SK-N-SH treated with all-trans-retinoic acid at 6 μM for 48 hours (cell line): ENCODE results near the gene TBXAS1.

ENCODE experiments used
- ATAC-seq: fragments of 200-7000 bp; cut with Tn5 transposase; 3 replicates; pipeline ENCODE4 v1.9.1; 2020; ENCODE audit warnings: mild to moderate bottlenecking, moderate library complexity
- ARNTL ChIP-seq: fragments of 450-650 bp; formaldehyde crosslinking; IDR thresholded peaks from 2 replicates; pipeline ENCODE4 v1.5.0; 2020; ENCODE audit warnings: low read depth, mild to moderate bottlenecking, moderate library complexity, borderline replicate concordance
- BACH2 ChIP-seq: fragments of 250-450 bp; sonication (Bioruptor Pico); IDR thresholded peaks from 2 replicates; pipeline ENCODE4 v1.9.0; 2021; ENCODE audit warnings: mild to moderate bottlenecking, borderline replicate concordance
- CREB5 ChIP-seq: fragments of 250-450 bp; sonication (Bioruptor Pico); IDR thresholded peaks from 2 replicates; pipeline ENCODE4 v1.5.1; 2020; ENCODE audit warnings: low read depth, mild to moderate bottlenecking, moderate library complexity
- CSDC2 ChIP-seq: fragments of 250-450 bp; sonication (Bioruptor Pico); IDR thresholded peaks from 2 replicates; pipeline ENCODE4 v1.5.0; 2020; ENCODE audit warnings: mild to moderate bottlenecking, moderate library complexity
- CSRNP3 ChIP-seq: fragments of 250-450 bp; sonication (Bioruptor Pico); IDR thresholded peaks from 2 replicates; pipeline ENCODE4 v1.5.1; 2021; ENCODE audit warnings: mild to moderate bottlenecking, moderate library complexity
- ESRRG ChIP-seq: fragments of 250-450 bp; sonication (Bioruptor Pico); IDR thresholded peaks from 2 replicates; pipeline ENCODE4 v1.6.1; 2021; ENCODE audit warnings: mild to moderate bottlenecking
- GLIS3 ChIP-seq: fragments of 250-450 bp; sonication (Bioruptor Pico); IDR thresholded peaks from 2 replicates; pipeline ENCODE4 v1.5.0; 2020; ENCODE audit warnings: mild to moderate bottlenecking, moderate library complexity
- ISL1 ChIP-seq: fragments of 250-450 bp; sonication (Bioruptor Pico); IDR thresholded peaks from 2 replicates; pipeline ENCODE4 v2.1.2; 2022; ENCODE audit warnings: mild to moderate bottlenecking, moderate library complexity
- PATZ1 ChIP-seq: fragments of 250-450 bp; sonication (Bioruptor Pico); IDR thresholded peaks from 2 replicates; pipeline ENCODE4 v1.8.0; 2020; ENCODE audit warnings: mild to moderate bottlenecking, moderate library complexity, borderline replicate concordance
- PPARA ChIP-seq: fragments of 250-450 bp; sonication (Bioruptor Pico); IDR thresholded peaks from 2 replicates; pipeline ENCODE4 v1.5.0; 2020; ENCODE audit warnings: mild to moderate bottlenecking, borderline replicate concordance
- RARB ChIP-seq: fragments of 250-450 bp; sonication (Bioruptor Pico); IDR thresholded peaks from 2 replicates; pipeline ENCODE4 v1.8.0; 2021; ENCODE audit warnings: mild to moderate bottlenecking, moderate library complexity
- SNAI2 ChIP-seq: fragments of 250-450 bp; sonication (Bioruptor Pico); IDR thresholded peaks from 2 replicates; pipeline ENCODE4 v1.5.0; 2020; ENCODE audit warnings: mild to moderate bottlenecking, moderate library complexity
- TCF4 ChIP-seq: fragments of 250-450 bp; sonication (Bioruptor Pico); IDR thresholded peaks from 2 replicates; pipeline ENCODE4 v1.8.0; 2021; ENCODE audit warnings: mild to moderate bottlenecking, moderate library complexity, borderline replicate concordance
- TOX ChIP-seq: fragments of 250-450 bp; sonication (Bioruptor Pico); IDR thresholded peaks from 2 replicates; pipeline ENCODE4 v1.8.0; 2021; ENCODE audit warnings: mild to moderate bottlenecking, moderate library complexity, borderline replicate concordance
- TSHZ2 ChIP-seq: fragments of 250-450 bp; sonication (Bioruptor Pico); IDR thresholded peaks from 2 replicates; pipeline ENCODE4 v1.5.0; 2020; ENCODE audit warnings: mild to moderate bottlenecking, moderate library complexity
- ZC3H10 ChIP-seq: fragments of 250-450 bp; sonication (Bioruptor Pico); IDR thresholded peaks from 2 replicates; pipeline ENCODE4 v1.5.1; 2021; ENCODE audit warnings: mild to moderate bottlenecking, moderate library complexity
- ZFP3 ChIP-seq: fragments of 250-450 bp; sonication (Bioruptor Pico); IDR thresholded peaks from 2 replicates; pipeline ENCODE4 v1.5.0; 2020; ENCODE audit warnings: mild to moderate bottlenecking, moderate library complexity
- ZFP30 ChIP-seq: fragments of 450-650 bp; formaldehyde crosslinking; IDR thresholded peaks from 2 replicates; pipeline ENCODE4 v1.5.0; 2022; ENCODE audit warnings: mild to moderate bottlenecking, moderate library complexity
- ZNF565 ChIP-seq: fragments of 450-650 bp; formaldehyde crosslinking; conservative IDR thresholded peaks from 2 replicates; pipeline ENCODE4 v1.5.0; 2020; ENCODE audit warnings: low read depth, mild to moderate bottlenecking, moderate library complexity
- ZNF70 ChIP-seq: fragments of 450-650 bp; formaldehyde crosslinking; IDR thresholded peaks from 2 replicates; pipeline ENCODE4 v1.5.0; 2020; ENCODE audit warnings: mild to moderate bottlenecking, moderate library complexity
- ZNF8 ChIP-seq: fragments of 450-650 bp; formaldehyde crosslinking; IDR thresholded peaks from 2 replicates; pipeline ENCODE4 v1.5.0; 2020; ENCODE audit warnings: mild to moderate bottlenecking, moderate library complexity
- TF ChIP-seq, protein P1 (sequence below): fragments of 250-450 bp; sonication (Bioruptor Pico); IDR thresholded peaks from 2 replicates; pipeline ENCODE4 v1.8.0; 2021; ENCODE audit warnings: low read depth, mild to moderate bottlenecking, moderate library complexity, borderline replicate concordance

Gene TBXAS1

GRCh38 chr7:139811066-139811465 is 18.0 kb upstream of the TBXAS1 start:
- ATAC-seq: no peak
- TF ChIP-seq TCF4 (CRISPR knock-in tag) (no peak), PATZ1 (CRISPR knock-in tag) (no peak), ZFP30 (CRISPR knock-in tag) (no peak), ZFP3 (CRISPR knock-in tag) (no peak), ARNTL (CRISPR knock-in tag) (no peak), ZNF8 (no peak), ZNF565 (CRISPR knock-in tag) (no peak), RARB (CRISPR knock-in tag) (no peak), CSRNP3 (CRISPR knock-in tag) (no peak), TSHZ2 (CRISPR knock-in tag) (no peak), GLIS3 (no peak), ESRRG (CRISPR knock-in tag) (no peak), BACH2 (no peak)
- TF ChIP-seq, protein P1, sequence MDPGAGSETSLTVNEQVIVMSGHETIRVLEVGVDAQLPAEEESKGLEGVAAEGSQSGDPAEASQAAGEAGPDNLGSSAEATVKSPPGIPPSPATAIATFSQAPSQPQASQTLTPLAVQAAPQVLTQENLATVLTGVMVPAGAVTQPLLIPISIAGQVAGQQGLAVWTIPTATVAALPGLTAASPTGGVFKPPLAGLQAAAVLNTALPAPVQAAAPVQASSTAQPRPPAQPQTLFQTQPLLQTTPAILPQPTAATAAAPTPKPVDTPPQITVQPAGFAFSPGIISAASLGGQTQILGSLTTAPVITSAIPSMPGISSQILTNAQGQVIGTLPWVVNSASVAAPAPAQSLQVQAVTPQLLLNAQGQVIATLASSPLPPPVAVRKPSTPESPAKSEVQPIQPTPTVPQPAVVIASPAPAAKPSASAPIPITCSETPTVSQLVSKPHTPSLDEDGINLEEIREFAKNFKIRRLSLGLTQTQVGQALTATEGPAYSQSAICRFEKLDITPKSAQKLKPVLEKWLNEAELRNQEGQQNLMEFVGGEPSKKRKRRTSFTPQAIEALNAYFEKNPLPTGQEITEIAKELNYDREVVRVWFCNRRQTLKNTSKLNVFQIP: no peak

- no peak for TF ChIP-seq ARNTL (CRISPR knock-in tag)
- TF ChIP-seq PATZ1 (CRISPR knock-in tag): no peak
- TF ChIP-seq TOX (CRISPR knock-in tag): no peak
- no peak for TF ChIP-seq ZC3H10 (CRISPR knock-in tag)
- TF ChIP-seq TCF4 (CRISPR knock-in tag): no peak
- TF ChIP-seq ZFP3 (CRISPR knock-in tag): no peak
- TF ChIP-seq PPARA (CRISPR knock-in tag): no peak
- TF ChIP-seq CSRNP3 (CRISPR knock-in tag): no peak
- no peak for TF ChIP-seq SNAI2 (CRISPR knock-in tag)
- no peak for TF ChIP-seq ZNF70 (CRISPR knock-in tag)
- TF ChIP-seq TSHZ2 (CRISPR knock-in tag): no peak
- TF ChIP-seq ESRRG (CRISPR knock-in tag): no peak
- TF ChIP-seq CSDC2 (CRISPR knock-in tag): no peak
- no peak for TF ChIP-seq ISL1 (CRISPR knock-in tag)
- TF ChIP-seq ZNF565 (CRISPR knock-in tag): no peak
- TF ChIP-seq CREB5 (CRISPR knock-in tag): no peak
- no peak for TF ChIP-seq ZNF8
These were observed 15.9 kb upstream of the TBXAS1 start for GRCh38 chr7:139813151-139813550.

More at GRCh38 chr7:139813151-139813550, 15.9 kb upstream of the TBXAS1 start:
- no peak for ATAC-seq
